ENCODE data around the gene PRLR. TPM values are rescaled to one million over a fixed set of nuclear protein-coding genes. Genes with fewer than 3 reads are reported as not detected.

Gene PRLR
- total RNA-seq, 1 donor from 2014 or later, result 0.93 TPM

GRCh38 chr5:35160486-35161116 lies 69.7 kb downstream of the PRLR start:
- H3K27ac Mint-ChIP-seq (ENCODE audit: unreplicated experiment), result no peak overlapping the region
- Histone ChIP-seq H3K4me1 (ENCODE audit: insufficient read depth, low read length) (no peaks in the 10 kb centered on the region), H3K27me3 (ENCODE audit: insufficient read depth, low read length) (peaks cover 3% of the 10 kb centered on the region), H3K9ac (ENCODE audit: low read length) (no peak overlapping the region), H3K36me3 (ENCODE audit: insufficient read depth, low read length) (no peaks in the 10 kb centered on the region), H3K79me2 (ENCODE audit: insufficient read depth, low read length) (no peaks in the 10 kb centered on the region), H2AFZ (ENCODE audit: low read depth, low read length) (no peak overlapping the region), H3K4me2 (ENCODE audit: low read length) (no peak overlapping the region), H3K4me3 (ENCODE audit: insufficient read depth, low read depth, low read length) (no peak overlapping the region), H3K27ac (ENCODE audit: low read depth, low read length) (no peak overlapping the region), H3K9me3 (ENCODE audit: insufficient read depth, low read depth, low read length) (no peaks in the 10 kb centered on the region), H4K20me1 (ENCODE audit: insufficient read depth, low read length) (no peaks in the 10 kb centered on the region)
- no peaks in the 10 kb centered on the region for H3K36me3 Mint-ChIP-seq (ENCODE audit: low read depth, unreplicated experiment)
- H3K4me1 Mint-ChIP-seq (ENCODE audit: low read depth, unreplicated experiment), result peaks cover 8% of the 10 kb centered on the region
- DNase-seq (ENCODE audit: low read depth) (no peak), FAIRE-seq (no peak)
- H3K9me3 Mint-ChIP-seq (ENCODE audit: unreplicated experiment), result no peaks in the 10 kb centered on the region
- H3K27me3 Mint-ChIP-seq (ENCODE audit: low read depth, unreplicated experiment), result no peaks in the 10 kb centered on the region
- no peak for TF ChIP-seq CTCF (IDR thresholded peaks at IDR 0.05; ENCODE audit: insufficient read depth, low read depth, low read length)
- H3K4me3 Mint-ChIP-seq (ENCODE audit: unreplicated experiment), result no peak overlapping the region

- TF ChIP-seq EZH2 (IDR thresholded peaks at IDR 0.05; ENCODE audit: insufficient read depth, low read length) (no peak), CTCF (IDR thresholded peaks at IDR 0.05; ENCODE audit: insufficient read depth, low read depth, low read length) (no peak)
- H3K4me1 Mint-ChIP-seq (ENCODE audit: low read depth, unreplicated experiment), result peaks cover 8% of the 10 kb centered on the region
- no peak overlapping the region for H3K27ac ChIP-seq (ENCODE audit: low read depth, low read length)
- no peaks in the 10 kb centered on the region for H3K4me1 ChIP-seq (ENCODE audit: insufficient read depth, low read length)
- no peak overlapping the region for H3K4me3 Mint-ChIP-seq (ENCODE audit: unreplicated experiment)
- no peaks in the 10 kb centered on the region for H3K27me3 Mint-ChIP-seq (ENCODE audit: low read depth, unreplicated experiment)
- no peak overlapping the region for H2AFZ ChIP-seq (ENCODE audit: low read depth, low read length)
- no peaks in the 10 kb centered on the region for H4K20me1 ChIP-seq (ENCODE audit: insufficient read depth, low read length)
- H3K9ac ChIP-seq (ENCODE audit: low read length), result no peak overlapping the region
- FAIRE-seq (no peak), DNase-seq (ENCODE audit: low read depth) (no peak)
- H3K9me3 Mint-ChIP-seq (ENCODE audit: unreplicated experiment), result no peaks in the 10 kb centered on the region
- peaks cover 3% of the 10 kb centered on the region for H3K27me3 ChIP-seq (ENCODE audit: insufficient read depth, low read length)
- H3K79me2 ChIP-seq (ENCODE audit: insufficient read depth, low read length), result no peaks in the 10 kb centered on the region
- H3K27ac Mint-ChIP-seq (ENCODE audit: unreplicated experiment), result no peak overlapping the region
- no peak overlapping the region for H3K4me2 ChIP-seq (ENCODE audit: low read length)
- no peak overlapping the region for H3K4me3 ChIP-seq (ENCODE audit: insufficient read depth, low read depth, low read length)
- H3K36me3 Mint-ChIP-seq (ENCODE audit: low read depth, unreplicated experiment), result no peaks in the 10 kb centered on the region
- H3K9me3 ChIP-seq (ENCODE audit: insufficient read depth, low read depth, low read length), result no peaks in the 10 kb centered on the region
- no peaks in the 10 kb centered on the region for H3K36me3 ChIP-seq (ENCODE audit: insufficient read depth, low read length)
Observed at GRCh38 chr5:35159370-35159742, 70.9 kb downstream of the PRLR start.

DNA sequence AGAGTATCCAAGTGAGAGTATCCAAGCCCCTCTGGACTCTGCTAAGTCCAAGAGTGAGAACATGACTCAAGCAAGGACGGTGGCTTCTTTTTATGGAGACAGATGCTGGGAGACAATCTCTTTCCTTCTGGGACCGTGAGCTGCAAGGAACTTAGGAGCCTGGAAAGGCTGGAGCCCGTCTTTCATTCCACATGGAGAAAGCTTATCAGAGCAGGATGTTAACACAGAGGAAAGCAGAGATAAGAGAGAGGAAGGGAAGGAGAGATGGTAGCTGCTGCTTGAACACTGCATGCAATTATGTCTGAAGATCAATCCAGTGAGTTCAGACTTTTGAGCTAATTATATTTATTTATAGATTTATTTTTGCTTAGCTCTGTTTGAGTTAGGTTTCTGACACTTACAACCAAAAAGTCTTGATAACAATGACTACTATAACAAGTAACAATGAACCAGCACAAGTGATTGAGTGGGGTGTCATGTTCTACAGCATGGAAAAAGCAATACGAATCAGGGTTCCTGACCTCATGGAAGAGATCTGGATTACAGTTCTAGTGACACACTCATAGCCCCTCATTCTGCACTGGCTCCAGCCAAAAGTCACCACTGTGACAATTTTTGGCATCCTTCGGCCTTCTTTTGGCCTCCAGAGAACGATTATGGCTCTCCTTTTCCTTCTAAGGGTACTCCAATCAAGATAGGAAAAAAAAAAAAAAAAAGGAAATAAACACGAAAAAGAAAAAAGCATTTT lies 71.5 kb downstream of the PRLR start:
- Histone ChIP-seq H3K36me3 (ENCODE audit: insufficient read depth, low read length) (no peaks in the 10 kb centered on the region), H4K20me1 (ENCODE audit: insufficient read depth, low read length) (no peaks in the 10 kb centered on the region), H3K4me2 (ENCODE audit: low read length) (no peak overlapping the region), H2AFZ (ENCODE audit: low read depth, low read length) (no peak overlapping the region), H3K9ac (ENCODE audit: low read length) (no peak overlapping the region), H3K79me2 (ENCODE audit: insufficient read depth, low read length) (no peaks in the 10 kb centered on the region), H3K4me3 (ENCODE audit: insufficient read depth, low read depth, low read length) (no peak overlapping the region), H3K27ac (ENCODE audit: low read depth, low read length) (no peak overlapping the region), H3K9me3 (ENCODE audit: insufficient read depth, low read depth, low read length) (no peaks in the 10 kb centered on the region), H3K27me3 (ENCODE audit: insufficient read depth, low read length) (peaks cover 3% of the 10 kb centered on the region), H3K4me1 (ENCODE audit: insufficient read depth, low read length) (no peaks in the 10 kb centered on the region)
- Mint-ChIP-seq H3K4me1 (ENCODE audit: low read depth, unreplicated experiment) (peaks cover 8% of the 10 kb centered on the region), H3K27ac (ENCODE audit: unreplicated experiment) (no peak overlapping the region), H3K9me3 (ENCODE audit: unreplicated experiment) (no peaks in the 10 kb centered on the region), H3K36me3 (ENCODE audit: low read depth, unreplicated experiment) (no peaks in the 10 kb centered on the region), H3K27me3 (ENCODE audit: low read depth, unreplicated experiment) (no peaks in the 10 kb centered on the region), H3K4me3 (ENCODE audit: unreplicated experiment) (no peak overlapping the region)
- no peak for DNase-seq (ENCODE audit: low read depth)
- no peak for FAIRE-seq
- TF ChIP-seq CTCF (IDR thresholded peaks at IDR 0.05; ENCODE audit: insufficient read depth, low read depth, low read length), result no peak
- TF ChIP-seq EZH2 (IDR thresholded peaks at IDR 0.05; ENCODE audit: insufficient read depth, low read length), result no peak

All from astrocyte (in vitro differentiated cells and primary cell).